Cerebellar cortex (tissue), 1 donor: ENCODE results near the gene ZFR2.
"Not testable (repeated sequence)": the region's sequence is repeated elsewhere in the genome, so short reads cannot be mapped to it uniquely, and the experiment has no call there.

ENCODE experiments used
- DNase-seq: peaks from one replicate; pipeline ENCODE4 v3.0.0-alpha.2; 2015; ENCODE audit warnings: low spot score

ZFR2 gene

DNA sequence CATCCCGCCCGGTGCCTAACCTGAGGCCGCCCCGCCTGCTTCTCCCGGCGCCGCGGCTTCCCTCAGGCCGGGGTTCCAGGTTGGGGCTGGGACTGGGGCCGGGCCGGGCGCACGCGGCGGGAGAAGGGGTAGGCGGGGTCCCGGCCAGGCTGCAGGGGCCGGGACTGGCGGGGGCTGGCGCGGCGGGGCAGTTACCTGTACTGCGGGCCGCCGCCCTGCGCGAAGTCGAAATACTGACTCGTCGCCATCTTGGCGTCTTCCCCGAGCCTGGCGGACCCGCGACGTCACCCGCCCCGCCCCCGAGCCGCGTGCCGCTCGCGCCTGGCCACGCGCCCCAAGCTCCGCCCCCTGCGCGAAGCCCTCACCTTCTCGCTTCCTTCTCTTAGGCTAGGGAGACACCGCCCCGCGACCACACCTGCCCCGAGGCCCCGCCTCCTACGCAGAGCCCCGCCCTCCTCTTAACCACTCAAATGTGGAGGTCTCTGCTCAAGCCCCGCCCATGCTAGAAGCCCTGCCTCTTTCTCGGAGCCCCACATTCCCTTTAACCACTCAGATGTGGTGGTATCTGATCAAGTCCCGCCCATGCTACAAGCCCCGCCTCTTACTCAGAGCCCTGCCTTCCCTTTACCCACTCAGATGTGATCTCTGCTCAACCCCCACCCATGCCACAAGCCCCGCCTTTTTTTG lies at the start of gene ZFR2:
TSS of gene ZFR2 (minus strand) at position 269 of the 687 bp plus-strand sequence. CDS start at position 248, 21 bp downstream.
- DNase-seq = peak; percentile 50

DNA sequence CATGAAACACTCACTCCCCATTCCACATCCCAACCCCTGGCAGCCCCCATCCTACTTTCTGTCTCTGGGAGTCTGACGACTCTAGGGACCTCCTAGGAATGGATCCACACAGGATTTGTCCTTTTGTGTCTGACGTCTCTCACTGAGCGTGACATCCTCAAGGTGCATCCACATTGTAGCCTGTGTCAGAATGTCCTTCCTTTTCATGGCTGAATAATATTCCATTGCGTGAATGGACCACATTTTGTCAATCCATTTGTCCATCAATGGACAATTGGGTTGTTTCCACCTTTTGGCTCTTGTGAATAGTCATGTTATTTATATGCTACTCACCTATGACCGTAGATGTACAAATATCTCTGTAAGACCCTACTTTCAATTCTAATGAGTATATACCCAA lies 47.2 kb upstream of the ZFR2 start:
- no peak for DNase-seq

DNA sequence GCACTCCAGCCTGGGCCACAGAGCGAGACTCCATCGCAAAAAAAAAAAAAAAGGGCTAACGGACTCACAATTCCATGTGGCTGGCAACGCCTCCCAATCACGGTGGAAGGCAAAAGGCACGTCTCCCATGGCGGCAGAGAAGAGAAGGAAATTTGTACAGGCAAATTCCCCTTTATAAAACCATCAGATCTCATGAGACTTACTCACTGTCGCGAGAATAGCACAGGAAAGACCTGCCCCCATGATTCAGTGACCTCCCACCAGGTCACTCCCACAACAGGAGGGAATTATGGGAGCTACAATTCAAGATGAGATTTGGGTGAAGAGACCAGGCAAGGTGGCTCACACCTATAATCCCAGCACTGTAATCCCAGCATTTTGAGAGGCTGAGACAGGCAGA lies 45.4 kb upstream of the ZFR2 start:
- DNase-seq = no peak

DNA sequence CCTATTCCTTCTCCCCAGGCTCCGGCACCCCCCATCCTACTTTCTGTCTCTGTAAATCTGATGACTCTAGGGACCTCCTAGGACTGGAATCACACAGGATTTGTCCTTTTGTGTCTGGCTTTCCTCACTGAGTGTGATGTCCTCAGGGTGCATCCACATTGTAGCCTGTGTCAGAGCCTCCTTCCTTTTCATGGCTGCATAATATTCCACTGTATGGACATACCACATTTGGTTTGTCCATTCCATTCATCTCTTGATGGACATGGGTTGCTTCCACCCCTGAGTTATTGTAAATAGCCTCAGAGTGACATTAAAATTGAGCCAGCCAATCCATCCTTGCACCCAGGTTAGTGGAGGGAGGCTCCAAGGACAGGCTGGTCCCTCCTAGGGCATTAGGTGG lies 41.3 kb upstream of the ZFR2 start:
- no peak for DNase-seq

DNA sequence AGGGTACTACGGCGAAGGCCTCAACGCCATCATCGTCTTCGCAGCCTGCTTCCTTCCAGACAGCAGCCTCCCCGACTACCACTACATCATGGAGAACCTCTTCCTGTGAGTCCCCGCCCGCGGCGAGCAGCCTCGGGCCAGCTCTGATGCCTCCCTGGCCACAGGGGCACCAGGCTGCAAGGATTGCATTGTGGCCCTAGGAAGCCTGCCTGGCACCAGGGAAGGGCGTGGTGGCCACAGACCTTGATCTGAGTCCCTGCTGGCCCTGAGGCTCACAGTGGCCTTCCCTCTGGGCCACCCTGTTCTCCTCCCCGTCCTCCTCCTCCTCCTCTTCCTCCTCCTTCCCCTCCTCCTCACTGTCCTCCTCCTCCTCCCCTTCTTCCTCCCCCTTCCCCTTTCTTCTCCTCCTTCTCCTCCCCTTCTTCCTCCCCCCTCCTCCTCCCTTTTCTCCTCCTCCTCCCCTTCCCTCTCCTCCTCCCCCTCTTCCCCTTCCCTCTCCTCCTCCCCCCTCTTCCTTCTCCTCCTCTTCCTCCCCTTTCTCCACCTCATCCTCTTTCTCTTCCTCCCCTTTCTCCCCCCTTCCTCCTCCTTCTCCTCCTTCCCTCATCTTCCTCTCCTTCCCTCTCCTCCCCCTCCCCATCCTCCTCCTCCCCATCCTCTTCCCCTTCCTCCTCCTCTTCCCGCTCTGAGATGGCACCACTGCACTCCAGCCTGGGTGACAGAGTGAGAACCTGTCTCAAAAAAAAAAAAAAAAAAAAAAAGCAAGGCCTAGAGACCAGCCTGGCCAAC lies 39.6 kb upstream of the ZFR2 start:
- DNase-seq = no peak

DNA sequence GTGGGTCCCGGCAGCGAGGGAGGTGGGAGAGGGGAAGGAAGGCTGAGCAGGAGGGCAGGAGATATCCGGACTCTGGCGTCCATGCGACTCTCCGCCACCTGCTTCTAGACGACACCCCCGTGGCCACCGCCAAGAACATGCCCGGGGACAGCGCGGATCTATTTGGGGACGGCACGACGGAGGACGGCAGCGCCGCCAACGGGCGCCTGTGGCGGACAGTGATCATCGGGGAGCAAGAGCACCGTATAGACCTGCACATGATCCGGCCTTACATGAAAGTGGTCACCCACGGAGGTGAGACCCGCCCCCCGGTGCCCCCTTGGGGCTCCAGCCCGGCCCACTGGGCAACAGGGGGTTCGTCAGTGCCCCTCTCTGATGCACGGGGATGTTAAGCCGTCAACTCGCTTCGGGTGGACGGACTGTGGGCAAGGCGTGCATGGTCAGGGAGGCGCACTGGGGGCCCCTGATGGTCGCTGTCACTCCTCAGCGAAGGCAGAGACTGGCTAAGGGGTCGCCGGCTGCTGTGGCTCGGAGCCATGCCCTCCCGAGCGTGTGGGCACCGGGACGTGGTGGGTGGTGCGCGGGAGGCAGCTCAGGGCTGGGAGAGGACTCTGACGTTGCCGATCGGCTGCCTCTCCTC lies 38.9 kb upstream of the ZFR2 start:
- DNase-seq = no peak

DNA sequence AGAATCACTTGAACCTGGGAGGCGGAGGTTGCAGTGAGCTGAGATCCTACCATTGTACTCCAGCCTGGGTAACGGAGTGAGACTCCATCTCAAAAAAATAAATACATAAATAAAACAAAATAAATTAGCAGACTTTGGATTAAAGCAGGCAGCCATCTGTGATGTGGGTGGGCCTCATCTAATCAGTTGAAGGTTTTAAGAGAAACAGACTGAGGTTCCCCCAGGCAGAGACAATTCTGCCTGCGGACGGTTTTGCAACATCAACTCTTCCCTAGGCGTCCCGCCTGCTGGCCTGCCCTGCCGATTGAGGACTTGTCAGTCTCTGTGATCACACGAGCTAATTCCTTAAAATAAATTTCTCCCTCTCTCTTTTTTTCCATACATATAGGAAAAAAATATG lies 35.4 kb upstream of the ZFR2 start:
- no peak for DNase-seq

DNA sequence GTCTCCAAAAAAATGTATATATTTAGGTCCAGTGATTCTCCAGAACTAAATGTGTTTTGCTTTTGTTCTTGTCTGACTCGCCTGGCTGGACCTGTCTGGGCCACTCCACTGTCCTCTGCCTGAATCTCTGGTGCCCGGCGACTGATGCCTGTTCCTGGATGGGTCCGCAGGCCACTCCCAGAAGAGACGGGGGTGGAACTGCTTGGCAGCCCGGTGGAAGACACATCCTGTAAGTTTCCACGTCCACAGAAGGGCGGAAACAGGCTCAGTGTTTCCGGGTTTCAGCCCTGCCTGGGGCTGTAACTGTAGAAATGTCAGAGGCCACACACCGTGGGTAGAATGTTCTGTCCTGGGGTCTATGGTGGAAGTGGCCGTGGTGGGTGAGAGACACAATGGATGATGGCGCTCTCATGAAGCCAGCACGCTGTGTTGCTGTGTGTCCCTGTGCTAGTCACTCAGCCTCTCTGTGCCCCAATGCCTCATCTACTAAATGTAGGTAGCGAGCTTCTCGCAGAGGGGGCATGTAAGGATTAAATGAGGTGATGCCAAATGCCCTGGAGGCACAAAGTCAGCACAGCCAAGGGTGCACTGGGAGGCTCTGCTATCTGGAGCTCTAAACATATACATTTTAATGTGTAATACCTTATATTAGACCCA lies 33.6 kb upstream of the ZFR2 start:
- no peak for DNase-seq

DNA sequence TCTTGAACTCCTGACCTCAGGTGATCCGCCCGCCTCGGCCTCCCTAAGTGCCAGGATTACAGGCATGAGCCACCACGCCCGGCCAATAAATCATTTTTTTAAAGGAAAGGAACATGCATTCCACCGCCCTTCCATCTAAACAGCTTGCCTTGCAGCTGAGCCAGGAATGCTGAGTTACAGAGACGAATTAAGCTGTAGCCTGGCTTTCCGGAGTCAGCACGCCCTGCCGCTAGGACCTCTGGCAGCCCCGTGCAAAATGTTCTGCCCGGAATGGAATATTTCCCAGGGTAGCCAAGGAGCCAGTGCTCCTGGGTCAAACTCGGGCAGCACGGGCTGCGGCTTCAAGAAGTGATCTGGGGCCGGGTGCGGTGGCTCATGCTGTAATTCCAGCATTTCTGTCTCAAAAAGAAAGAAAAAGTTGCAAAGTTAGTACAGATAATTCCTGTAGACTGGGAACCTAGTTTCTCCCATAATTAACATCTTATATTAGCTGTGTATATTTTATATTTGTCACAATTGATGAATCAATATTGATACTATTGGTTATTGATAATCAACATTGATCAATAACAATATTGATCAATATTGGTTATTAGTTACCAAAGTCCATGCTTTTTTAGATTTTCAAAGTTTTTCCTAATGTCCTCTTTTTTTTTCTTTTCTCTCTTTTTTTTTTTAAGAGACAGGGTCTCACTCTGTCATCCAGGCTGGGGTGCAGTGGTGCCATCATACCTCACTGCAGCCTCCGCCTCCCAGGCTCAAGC lies 30.9 kb upstream of the ZFR2 start:
- DNase-seq = peak; percentile 39

DNA sequence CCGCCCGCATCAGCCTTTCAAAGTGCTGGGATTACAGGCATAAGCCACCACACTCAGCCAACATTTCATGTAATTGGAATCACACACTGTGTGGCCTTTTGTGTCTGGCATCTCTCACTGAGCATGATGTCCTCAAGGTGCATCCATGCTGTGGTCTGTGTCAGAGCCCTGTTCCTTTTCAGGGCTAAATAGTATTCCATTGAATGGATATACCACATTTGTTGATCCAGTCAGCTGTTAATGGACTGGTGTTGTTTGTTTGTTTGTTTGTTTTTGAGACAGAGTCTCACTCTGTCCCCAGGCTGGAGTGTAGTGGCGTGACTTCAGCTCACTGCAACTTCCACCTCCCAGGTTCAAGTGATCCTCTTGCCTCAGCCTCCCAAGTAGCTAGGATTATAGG lies 29.6 kb upstream of the ZFR2 start:
- DNase-seq = no peak

DNA sequence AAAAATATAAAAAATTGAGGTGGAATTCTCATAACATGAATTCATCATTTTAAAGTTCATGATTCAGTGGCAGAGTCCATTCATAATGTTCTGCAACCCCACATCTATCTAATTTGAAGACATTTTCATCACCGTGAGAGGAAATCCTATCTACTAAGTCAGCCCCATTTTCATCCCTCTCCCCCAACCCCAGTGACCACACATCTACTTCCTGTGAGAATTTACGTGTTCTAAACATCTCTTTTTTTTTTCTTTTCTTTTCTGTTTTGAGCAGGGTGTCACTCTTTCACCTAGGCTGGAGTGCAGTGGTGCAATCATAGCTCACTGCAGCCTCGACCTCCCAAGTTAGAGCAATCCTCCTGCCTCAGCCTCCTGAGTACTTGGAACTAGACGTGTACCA lies 29.1 kb upstream of the ZFR2 start:
- no peak for DNase-seq

DNA sequence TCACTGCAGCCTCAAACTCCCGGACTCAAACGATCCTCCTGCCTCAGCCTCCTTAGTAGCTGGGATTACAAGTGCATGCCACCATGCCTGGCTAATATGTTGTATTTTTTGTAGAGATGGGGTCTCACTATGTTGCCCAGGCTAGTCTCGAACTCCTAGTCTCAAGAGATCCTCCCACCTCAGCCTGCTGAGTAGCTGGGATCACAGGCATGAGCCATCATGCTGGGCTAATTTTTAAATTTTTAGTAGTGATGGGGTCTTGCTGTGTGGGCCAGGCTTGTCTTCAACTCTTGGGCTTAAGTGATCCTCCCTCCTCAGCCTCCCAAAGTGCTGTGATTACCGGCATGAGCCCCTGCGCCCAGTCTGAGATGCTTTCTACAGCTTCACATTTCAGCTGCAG lies 26.9 kb upstream of the ZFR2 start:
- DNase-seq = no peak

DNA sequence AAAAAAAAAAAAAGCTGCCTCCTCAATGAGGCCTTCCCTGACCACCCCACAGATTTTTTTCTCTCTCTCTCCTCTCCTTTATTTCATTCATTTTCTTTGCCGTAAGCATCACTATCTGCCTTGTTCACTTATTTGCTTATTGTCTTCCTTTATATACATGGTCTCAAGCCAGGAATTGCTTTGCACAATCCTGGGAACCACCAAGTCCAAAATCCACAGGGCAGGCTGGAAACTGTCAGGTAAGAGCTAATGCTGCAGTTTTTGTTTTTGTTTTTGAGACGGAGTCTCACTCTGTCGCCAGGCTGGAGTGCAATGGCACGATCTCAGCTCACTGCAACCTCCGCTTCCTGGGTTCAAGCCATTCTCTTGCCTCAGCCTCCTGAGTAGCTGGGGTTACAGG lies 26.1 kb upstream of the ZFR2 start:
- not testable (repeated sequence) for DNase-seq

DNA sequence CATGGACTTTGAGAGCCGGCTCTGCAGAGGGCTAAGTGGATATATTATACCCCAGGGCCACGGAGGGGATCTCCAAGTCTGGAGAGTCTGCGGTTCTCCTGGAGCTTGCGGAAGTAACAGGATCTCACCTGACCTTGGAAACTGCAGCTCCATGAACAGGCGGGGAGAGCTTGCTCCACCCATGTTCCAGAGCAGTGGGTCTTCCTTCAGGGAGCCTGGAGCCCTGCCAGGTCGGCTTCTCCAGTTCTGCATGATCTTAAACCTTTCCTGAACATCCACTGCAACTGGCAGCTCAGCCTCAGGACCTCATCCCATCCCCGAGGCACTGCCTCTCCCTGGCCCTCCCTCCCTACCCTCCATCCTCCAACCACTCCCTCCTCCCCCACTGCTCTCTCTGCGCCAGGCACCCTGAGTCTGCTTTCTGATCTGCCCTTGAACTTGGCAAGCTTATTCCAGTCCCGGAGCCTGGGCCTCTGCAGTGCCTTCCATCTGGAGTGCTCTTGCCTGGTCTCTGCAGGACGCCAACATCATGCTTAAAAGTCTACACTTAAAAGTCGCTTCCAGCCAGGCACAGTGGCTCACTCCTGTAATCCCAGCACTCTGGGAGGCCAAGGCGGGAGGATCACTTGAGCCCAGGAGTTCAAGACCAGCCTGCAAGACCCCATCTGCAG lies 24.8 kb upstream of the ZFR2 start:
- no peak for DNase-seq

DNA sequence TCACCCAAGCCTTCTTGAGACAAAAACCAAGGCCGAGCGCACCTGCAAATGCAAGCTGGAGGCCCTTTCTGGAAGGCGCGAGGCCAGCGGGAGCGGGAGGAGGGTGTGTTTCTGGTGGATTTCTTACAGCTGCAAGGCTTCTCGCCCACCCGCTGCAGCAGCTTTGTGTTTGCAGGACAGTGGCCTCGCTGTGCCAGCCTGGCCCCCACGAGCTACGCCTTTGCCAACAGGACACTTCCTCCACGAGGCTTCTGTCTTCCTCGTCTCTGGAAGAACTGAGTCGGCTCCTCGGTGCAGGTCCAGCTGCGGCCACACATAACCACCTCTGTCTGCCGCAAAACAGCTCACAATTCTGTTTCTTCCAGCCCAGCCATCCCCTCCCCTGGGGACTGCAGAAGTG lies 21.8 kb upstream of the ZFR2 start:
- DNase-seq = no peak

DNA sequence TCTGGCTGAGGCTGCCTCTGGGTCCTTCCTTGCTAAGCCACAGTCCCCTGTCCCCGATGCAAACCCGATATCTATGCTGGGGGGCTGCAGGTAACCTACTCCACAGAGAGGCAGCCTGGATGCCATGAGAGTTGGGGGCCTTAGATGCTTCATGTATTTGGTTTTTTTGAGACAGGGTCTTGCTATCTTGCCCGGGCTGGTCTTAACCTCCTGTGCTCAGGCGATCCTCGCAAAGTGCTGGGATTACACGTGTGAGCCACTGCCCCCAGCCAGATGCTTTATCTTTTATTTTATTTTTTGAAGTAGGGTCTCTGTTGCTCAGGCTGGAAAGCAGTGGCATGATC lies 13.2 kb upstream of the ZFR2 start:
- DNase-seq = no peak

DNA sequence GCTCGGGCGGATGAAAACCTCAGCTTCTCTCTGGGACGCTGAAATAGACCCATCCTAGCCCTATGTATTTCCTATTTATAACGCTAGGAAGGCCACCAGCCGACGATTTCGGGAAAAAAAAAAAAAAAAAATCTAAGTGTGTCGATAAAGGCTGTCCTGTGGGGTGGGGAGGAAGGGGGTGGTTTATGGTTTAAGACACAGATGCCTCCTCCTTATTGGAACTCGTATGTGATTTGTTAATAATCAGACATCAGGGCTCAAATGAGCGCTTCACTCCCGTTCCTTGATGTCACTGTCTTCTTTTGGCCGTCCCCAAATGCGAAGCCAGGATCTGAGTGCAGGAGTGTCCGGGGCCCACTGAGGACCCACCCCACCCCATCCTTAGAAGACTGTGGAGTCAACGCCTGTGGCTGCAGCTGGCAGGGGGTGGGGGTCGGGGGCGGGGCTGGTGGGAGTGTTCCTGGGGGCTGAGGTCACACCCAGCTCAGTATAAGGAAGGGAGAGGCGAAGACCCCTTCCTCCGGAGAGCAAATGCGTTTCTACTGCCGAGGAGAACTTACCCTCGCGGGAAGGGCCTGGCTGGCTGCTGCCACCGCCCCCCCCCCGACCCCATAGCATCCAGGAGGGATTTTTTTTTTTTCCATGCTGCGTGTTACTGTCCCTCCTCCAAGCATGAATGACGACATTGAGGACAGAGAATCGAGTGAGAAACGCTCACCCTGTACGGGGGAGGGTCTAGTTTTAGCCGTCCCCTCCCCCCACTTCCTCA lies 12.6 kb upstream of the ZFR2 start:
- no peak for DNase-seq

DNA sequence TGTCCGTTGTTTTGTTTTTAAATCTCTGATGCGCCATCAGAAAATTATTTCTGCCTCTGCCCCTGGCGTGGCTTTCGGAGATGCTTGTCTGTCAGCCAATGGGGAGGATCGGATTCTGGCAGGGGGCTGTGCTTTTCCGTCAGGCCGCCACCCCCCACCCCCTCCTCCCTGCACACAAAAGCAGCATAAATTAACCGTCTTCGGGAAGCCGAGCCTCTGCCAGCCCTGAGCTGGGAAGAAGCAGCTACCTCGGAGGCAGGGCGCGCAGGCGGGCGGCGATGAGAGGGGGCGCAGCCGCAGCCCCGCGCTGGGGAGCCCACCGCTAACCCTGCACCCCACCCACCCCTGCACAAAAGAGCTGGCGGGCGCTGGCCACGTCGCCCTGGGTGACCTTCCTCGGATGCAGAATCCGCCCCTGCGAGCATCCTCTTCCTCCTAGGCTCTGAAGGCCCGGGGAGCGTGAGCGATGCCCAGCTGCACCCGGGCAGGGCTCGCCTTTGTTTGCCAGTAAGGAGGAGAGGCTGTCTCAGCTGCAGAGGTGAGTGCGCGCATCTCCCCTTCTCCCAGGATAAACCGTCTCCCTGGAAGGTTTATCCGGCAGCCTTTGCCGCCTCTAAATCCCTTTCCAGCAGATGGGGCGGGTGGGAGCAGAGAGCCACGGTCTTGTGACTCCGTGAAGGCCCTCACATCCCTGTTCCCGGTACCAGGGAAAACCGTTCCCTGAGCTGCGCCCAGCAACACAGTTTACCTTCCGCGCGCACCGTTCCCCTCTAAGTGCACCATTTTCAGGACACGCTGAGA lies 11.8 kb upstream of the ZFR2 start, which contains the start of gene ATCAY:
TSS of gene ATCAY (plus strand) at position 215 of the 801 bp plus-strand sequence. CDS start 5,083 bp downstream, outside the sequence.
- peak; percentile 87 for DNase-seq

DNA sequence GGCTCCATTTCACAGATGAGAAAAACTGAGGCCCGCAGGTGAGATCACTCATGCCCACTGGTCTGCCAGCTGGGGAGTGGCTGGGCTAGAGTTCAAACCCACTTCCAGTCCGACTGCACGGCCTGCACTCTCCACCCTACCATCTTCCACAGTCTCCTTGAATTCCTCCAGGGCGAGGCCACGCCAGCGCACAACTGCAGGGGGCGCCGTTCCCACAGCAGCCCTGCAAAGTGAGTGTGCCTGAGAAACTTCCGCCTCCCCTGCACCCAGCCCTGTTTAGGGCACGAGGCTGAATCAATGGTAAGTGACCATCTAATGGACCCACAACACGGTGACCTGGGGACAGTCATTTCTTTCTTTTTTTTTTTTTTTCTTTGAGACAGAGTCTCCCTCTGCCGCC lies 10.8 kb upstream of the ZFR2 start:
- DNase-seq = no peak

DNA sequence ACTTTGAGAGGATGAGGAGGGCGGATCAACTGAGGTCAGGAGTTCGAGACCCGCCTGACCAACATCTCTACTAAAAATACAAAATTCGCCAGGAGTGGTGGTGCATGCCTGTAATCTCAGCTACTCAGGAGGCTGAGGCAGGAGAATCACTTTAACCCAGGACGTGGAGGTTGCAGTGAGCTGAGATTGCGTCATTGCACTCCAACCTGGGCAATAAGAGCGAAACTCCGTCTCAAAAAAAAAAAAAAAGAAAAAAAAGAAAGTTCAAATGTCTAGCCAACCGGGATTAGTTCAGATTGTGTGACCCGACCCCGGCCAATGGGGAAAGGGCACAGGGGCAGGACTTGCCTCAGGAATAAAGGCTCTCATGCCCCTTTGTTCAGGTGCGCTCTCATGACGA lies 5.9 kb upstream of the ZFR2 start:
- DNase-seq = not testable (repeated sequence)
